Activated T-cell treated with anti-CD3 and anti-CD28 coated beads, Interleukin-2, amount 50 U/mL, for 4 hours (primary cell): ENCODE measurements around the gene IGFN1. TPM values are rescaled to one million over a fixed set of nuclear protein-coding genes. Genes with fewer than 3 reads are reported as not detected.

ENCODE experiments used
- ATAC-seq, 2 donors: fragments of 200-7000 bp; cut with Tn5 transposase; one replicate each; pipeline ENCODE4 v1.10.0; 2021
- DNase-seq: peaks from one replicate; pipeline ENCODE4 v3.0.0-alpha.2; 2020
- H3K27me3 Mint-ChIP-seq: one replicate; pipeline ENCODE4 v1.8.0; 2021; ENCODE audit warnings: low read depth, mixed read lengths
- H3K36me3 Mint-ChIP-seq: one replicate; pipeline ENCODE4 v1.8.0; 2022; ENCODE audit warnings: mixed read lengths; ENCODE audit not compliant: insufficient read depth
- H3K4me1 Mint-ChIP-seq: one replicate; pipeline ENCODE4 v1.8.0; 2021; ENCODE audit warnings: low read depth, mixed read lengths
- H3K4me3 Mint-ChIP-seq: one replicate; pipeline ENCODE4 v1.8.0; 2021; ENCODE audit warnings: mild to moderate bottlenecking, moderate library complexity, mixed read lengths
- H3K9me3 Mint-ChIP-seq: one replicate; pipeline ENCODE4 v1.8.0; 2021; ENCODE audit warnings: mixed read lengths
- total RNA-seq, 3 donors: library from RNA; stranded (reverse); gene quantifications; one replicate each; pipeline ENCODE4 v1.2.1, GENCODE V29; 2021

IGFN1 gene
- total RNA-seq, 3 donors from 2014 or later: not detected

- Mint-ChIP-seq H3K36me3 (no peaks in the 10 kb centered on the region), H3K4me1 (no peaks in the 10 kb centered on the region), H3K27me3 (peaks cover 21% of the 10 kb centered on the region), H3K9me3 (no peaks in the 10 kb centered on the region), H3K4me3 (no peak overlapping the region)
- DNase-seq (no peak), ATAC-seq (no peak)
These were observed 80.2 kb downstream of the IGFN1 start for GRCh38 chr1:201270616-201271390.

GRCh38 chr1:201272799-201273198 is 82.2 kb downstream of the IGFN1 start:
- Mint-ChIP-seq H3K4me1 (no peaks in the 10 kb centered on the region), H3K36me3 (no peaks in the 10 kb centered on the region), H3K9me3 (no peaks in the 10 kb centered on the region), H3K27me3 (peaks cover 14% of the 10 kb centered on the region), H3K4me3 (no peak overlapping the region)
- no peak for DNase-seq
- no peak for ATAC-seq

GRCh38 chr1:201274616-201275252 is 84.1 kb downstream of the IGFN1 start:
- Mint-ChIP-seq H3K4me3 (no peak overlapping the region), H3K36me3 (no peaks in the 10 kb centered on the region), H3K9me3 (no peaks in the 10 kb centered on the region), H3K27me3 (peaks cover 6% of the 10 kb centered on the region), H3K4me1 (no peaks in the 10 kb centered on the region)
- DNase-seq: no peak
- no peak for ATAC-seq

GRCh38 chr1:201275253-201275666 is 84.6 kb downstream of the IGFN1 start:
- Mint-ChIP-seq H3K4me1 (no peaks in the 10 kb centered on the region), H3K9me3 (no peaks in the 10 kb centered on the region), H3K4me3 (no peak overlapping the region), H3K36me3 (no peaks in the 10 kb centered on the region), H3K27me3 (peaks cover 2% of the 10 kb centered on the region)
- DNase-seq (no peak), ATAC-seq (no peak)

GRCh38 chr1:201276891-201277290 is 86.3 kb downstream of the IGFN1 start:
- Mint-ChIP-seq H3K9me3 (no peaks in the 10 kb centered on the region), H3K36me3 (no peaks in the 10 kb centered on the region), H3K4me3 (no peak overlapping the region), H3K27me3 (peaks cover 7% of the 10 kb centered on the region), H3K4me1 (peaks cover under 1% of the 10 kb centered on the region)
- no peak for DNase-seq
- no peak for ATAC-seq

GRCh38 chr1:201277441-201277840 is 86.8 kb downstream of the IGFN1 start:
- DNase-seq (no peak), ATAC-seq (no peak)
- no peak overlapping the region for H3K4me3 Mint-ChIP-seq
- H3K4me1 Mint-ChIP-seq: peaks cover 2% of the 10 kb centered on the region
- no peaks in the 10 kb centered on the region for H3K36me3 Mint-ChIP-seq
- H3K27me3 Mint-ChIP-seq: peaks cover 13% of the 10 kb centered on the region
- no peaks in the 10 kb centered on the region for H3K9me3 Mint-ChIP-seq

Other genes with a start within 250 kb of the IGFN1 start
- gene KIF21B, start 167.1 kb upstream of the IGFN1 start, total RNA-seq: 10 to 100 TPM; 24.2 to 36.3 (median 30.3) TPM
- gene CACNA1S, start 78.4 kb upstream of the IGFN1 start, total RNA-seq: not detected
- gene ASCL5, start 63.6 kb upstream of the IGFN1 start, total RNA-seq: not detected
- 10 to 100 TPM in 1 of 3 donors, 1 to 10 TPM in 2; 9.7 to 14.0 (median 9.9) TPM for gene TMEM9, start 36.4 kb upstream of the IGFN1 start, total RNA-seq
- gene PKP1, start 92.7 kb downstream of the IGFN1 start, total RNA-seq: not detected
- gene TNNT2, start 186.9 kb downstream of the IGFN1 start, total RNA-seq: not detected
- gene LAD1, start 208.5 kb downstream of the IGFN1 start, total RNA-seq: under 1 TPM; 0.10 to 0.49 (median 0.21) TPM
- not detected for gene TNNI1, start 230.9 kb downstream of the IGFN1 start, total RNA-seq